Superior temporal gyrus (tissue), 1 donor: ENCODE results near the gene ZNF750.

Experiments used
- DNase-seq: peaks from one replicate; pipeline ENCODE4 v3.0.0-alpha.2; 2016; ENCODE audit errors: extremely low spot score

ZNF750 gene

GRCh38 chr17:82812058-82812457 lies 27.8 kb downstream of the ZNF750 start:
- DNase-seq = no peak

GRCh38 chr17:82810644-82811430 lies 29.0 kb downstream of the ZNF750 start:
- DNase-seq = no peak

- DNase-seq = no peak
Observed at GRCh38 chr17:82808921-82809905, 30.6 kb downstream of the ZNF750 start.

- DNase-seq = no peak
Observed at GRCh38 chr17:82808006-82808405, 31.8 kb downstream of the ZNF750 start.

GRCh38 chr17:82807562-82807961 lies 32.3 kb downstream of the ZNF750 start:
- no peak for DNase-seq

- DNase-seq = no peak
Observed at GRCh38 chr17:82807101-82807500, 32.7 kb downstream of the ZNF750 start.

GRCh38 chr17:82806645-82807044 lies 33.2 kb downstream of the ZNF750 start:
- no peak for DNase-seq

- no peak for DNase-seq
Observed at GRCh38 chr17:82805823-82806222, 34.0 kb downstream of the ZNF750 start.

- DNase-seq = no peak
Observed at GRCh38 chr17:82805254-82805653, 34.6 kb downstream of the ZNF750 start.

GRCh38 chr17:82804442-82805191 lies 35.2 kb downstream of the ZNF750 start:
- no peak for DNase-seq

- DNase-seq = no peak
Observed at GRCh38 chr17:82803606-82804005, 36.2 kb downstream of the ZNF750 start.

GRCh38 chr17:82803185-82803584 lies 36.6 kb downstream of the ZNF750 start:
- DNase-seq = no peak

GRCh38 chr17:82802075-82802780 lies 37.6 kb downstream of the ZNF750 start:
- DNase-seq = no peak

GRCh38 chr17:82801377-82801970 lies 38.3 kb downstream of the ZNF750 start:
- DNase-seq = no peak

- no peak for DNase-seq
Observed at GRCh38 chr17:82800885-82801284, 38.9 kb downstream of the ZNF750 start.

- no peak for DNase-seq
Observed at GRCh38 chr17:82799591-82799990, 40.2 kb downstream of the ZNF750 start.

GRCh38 chr17:82798752-82799151 lies 41.1 kb downstream of the ZNF750 start:
- DNase-seq = no peak

- DNase-seq = no peak
Observed at GRCh38 chr17:82797061-82797460, 42.8 kb downstream of the ZNF750 start.

GRCh38 chr17:82795615-82796014 lies 44.2 kb downstream of the ZNF750 start:
- DNase-seq = no peak

GRCh38 chr17:82794781-82795482 lies 44.9 kb downstream of the ZNF750 start:
- no peak for DNase-seq
